ENCODE results near the gene PACSIN1.
"Not testable (repeated sequence)": the region's sequence is repeated elsewhere in the genome, so short reads cannot be mapped to it uniquely, and the experiment has no call there.

The PACSIN1 gene

GRCh38 chr6:34486106-34486740 lies 20.3 kb downstream of the PACSIN1 start:
- no peak for DNase-seq (ENCODE audit: low spot score)
- TF ChIP-seq CTCF (conservative IDR thresholded peaks at IDR 0.05; ENCODE audit: low read depth), result no peak
- no peak overlapping the region for H3K27ac ChIP-seq
- ChIA-PET CTCF (interaction anchor here (0.8 kb wide), 1 partner anchor 732 kb away, joined by 4 read pairs; no protein-coding TSS in a partner anchor), POLR2A (ENCODE audit: low non-redundant PET) (no interaction called here)

- CTCF ChIA-PET, result interaction anchor here (0.8 kb wide), 1 partner anchor 733 kb away, joined by 4 read pairs; no protein-coding TSS in a partner anchor
- POLR2A ChIA-PET (ENCODE audit: low non-redundant PET), result not testable (repeated sequence)
Measured at GRCh38 chr6:34486886-34487285, 21.0 kb downstream of the PACSIN1 start.

GRCh38 chr6:34487536-34487935 lies 21.7 kb downstream of the PACSIN1 start:
- H3K27ac ChIP-seq, result no peak overlapping the region
- TF ChIP-seq CTCF (conservative IDR thresholded peaks at IDR 0.05; ENCODE audit: low read depth), result no peak
- POLR2A ChIA-PET (ENCODE audit: low non-redundant PET), result no interaction called here
- CTCF ChIA-PET, result interaction anchor here (0.8 kb wide), 1 partner anchor 734 kb away, joined by 4 read pairs; no protein-coding TSS in a partner anchor
- DNase-seq (ENCODE audit: low spot score), result no peak

More at GRCh38 chr6:34486886-34487285, 21.0 kb downstream of the PACSIN1 start:
- DNase-seq (ENCODE audit: low spot score); H3K27ac ChIP-seq: not testable (repeated sequence)

- DNase-seq (ENCODE audit: low spot score), result no peak
- ChIA-PET POLR2A (ENCODE audit: low non-redundant PET) (no interaction called here), CTCF (interaction anchor here (0.7 kb wide), 1 partner anchor 692 kb away, joined by 3 read pairs; no protein-coding TSS in a partner anchor)
- H3K27ac ChIP-seq, result no peak overlapping the region
- TF ChIP-seq CTCF (conservative IDR thresholded peaks at IDR 0.05; ENCODE audit: low read depth), result no peak
Measured at GRCh38 chr6:34489207-34489805, 23.4 kb downstream of the PACSIN1 start.

- TF ChIP-seq CTCF (conservative IDR thresholded peaks at IDR 0.05; ENCODE audit: low read depth), result no peak
- DNase-seq (ENCODE audit: low spot score), result no peak
- ChIA-PET CTCF (no interaction called here), POLR2A (ENCODE audit: low non-redundant PET) (no interaction called here)
- H3K27ac ChIP-seq, result no peak overlapping the region
Measured at GRCh38 chr6:34490390-34491090, 24.7 kb downstream of the PACSIN1 start.

GRCh38 chr6:34491091-34491430 lies 25.2 kb downstream of the PACSIN1 start:
- DNase-seq (ENCODE audit: low spot score), result no peak
- CTCF ChIA-PET, result no interaction called here
- POLR2A ChIA-PET (ENCODE audit: low non-redundant PET), result no interaction called here
- no peak for TF ChIP-seq CTCF (conservative IDR thresholded peaks at IDR 0.05; ENCODE audit: low read depth)
- no peak overlapping the region for H3K27ac ChIP-seq

GRCh38 chr6:34493344-34493743 lies 27.5 kb downstream of the PACSIN1 start:
- no peak for TF ChIP-seq CTCF (conservative IDR thresholded peaks at IDR 0.05; ENCODE audit: low read depth)
- DNase-seq (ENCODE audit: low spot score), result no peak
- no peak overlapping the region for H3K27ac ChIP-seq
- POLR2A ChIA-PET (ENCODE audit: low non-redundant PET), result no interaction called here
- CTCF ChIA-PET, result no interaction called here
